Mucosa of rectum (tissue), 2 donors: ENCODE data around the gene PMM2.
"Not testable (repeated sequence)": the region's sequence is repeated elsewhere in the genome, so short reads cannot be mapped to it uniquely, and the experiment has no call there.

ENCODE experiments used
- H3K27ac ChIP-seq, 2 donors: one replicate each; pipeline ENCODE4 v1.7.0; 2013; ENCODE audit warnings: inconsistent platforms in 2 of 2, low read depth in 2 of 2, low read length in 2 of 2
- H3K27me3 ChIP-seq, 2 donors: one replicate each; pipeline ENCODE4 v1.7.0; 2013; ENCODE audit warnings: low read length in 2 of 2; ENCODE audit not compliant: control insufficient read depth in 2 of 2, insufficient read depth in 2 of 2
- H3K36me3 ChIP-seq, 2 donors: one replicate each; pipeline ENCODE4 v1.7.0; 2013; ENCODE audit warnings: low read length in 2 of 2; ENCODE audit not compliant: control insufficient read depth in 2 of 2, insufficient read depth in 2 of 2
- H3K4me1 ChIP-seq, 2 donors: one replicate each; pipeline ENCODE4 v1.7.0; 2013; ENCODE audit warnings: low read length in 2 of 2, mild to moderate bottlenecking in 1 of 2; ENCODE audit not compliant: control insufficient read depth in 2 of 2, insufficient read depth in 2 of 2
- H3K4me3 ChIP-seq, 2 donors: one replicate each; pipeline ENCODE4 v1.7.0; 2013; ENCODE audit warnings: low read length in 2 of 2
- H3K9ac ChIP-seq, 2 donors: one replicate each; pipeline ENCODE4 v1.7.0; 2013; ENCODE audit warnings: low read length in 2 of 2, low read depth in 1 of 2, mild to moderate bottlenecking in 1 of 2
- H3K9me3 ChIP-seq, 2 donors: one replicate each; pipeline ENCODE4 v1.7.0; 2013; ENCODE audit warnings: low read length in 2 of 2; ENCODE audit not compliant: control insufficient read depth in 2 of 2
- donor health status: healthy.
- donor health status: Normal muscosa, but diverticular disease.

PMM2 gene

GRCh38 chr16:8873866-8874195 is 76.2 kb downstream of the PMM2 start:
- not testable (repeated sequence) for H3K4me3 ChIP-seq, H3K4me1 ChIP-seq, H3K9ac ChIP-seq, H3K27me3 ChIP-seq, H3K9me3 ChIP-seq, H3K27ac ChIP-seq, H3K36me3 ChIP-seq

- Histone ChIP-seq H3K9ac (no peak overlapping the region), H3K4me1 (peaks cover 3 to 4% of the 10 kb centered on the region in 2 donors), H3K36me3 (no peaks in the 10 kb centered on the region), H3K4me3 (no peak overlapping the region), H3K27me3 (no peaks in the 10 kb centered on the region), H3K9me3 (no peaks in the 10 kb centered on the region), H3K27ac (no peak overlapping the region)
Measured at GRCh38 chr16:8874388-8874787, 76.7 kb downstream of the PMM2 start.

GRCh38 chr16:8875317-8875716 is 77.7 kb downstream of the PMM2 start:
- H3K9me3 ChIP-seq, H3K9ac ChIP-seq, H3K27me3 ChIP-seq, H3K36me3 ChIP-seq, H3K27ac ChIP-seq, H3K4me3 ChIP-seq, H3K4me1 ChIP-seq: not testable (repeated sequence)

- Histone ChIP-seq H3K27ac (no peak overlapping the region), H3K9me3 (no peaks in the 10 kb centered on the region), H3K9ac (no peak overlapping the region), H3K36me3 (no peaks in the 10 kb centered on the region), H3K4me3 (no peak overlapping the region), H3K27me3 (no peaks in the 10 kb centered on the region), H3K4me1 (no peaks in the 10 kb centered on the region)
Measured at GRCh38 chr16:8877894-8878522, 80.4 kb downstream of the PMM2 start.

- Histone ChIP-seq H3K9ac (no peak overlapping the region), H3K4me3 (no peak overlapping the region), H3K27ac (no peak overlapping the region), H3K4me1 (no peaks in the 10 kb centered on the region), H3K27me3 (no peaks in the 10 kb centered on the region), H3K9me3 (no peaks in the 10 kb centered on the region), H3K36me3 (no peaks in the 10 kb centered on the region)
Measured at GRCh38 chr16:8878523-8878911, 80.9 kb downstream of the PMM2 start.

GRCh38 chr16:8880839-8881510 is 83.3 kb downstream of the PMM2 start:
- Histone ChIP-seq H3K4me3 (no peak overlapping the region), H3K9ac (no peak overlapping the region), H3K27me3 (no peaks in the 10 kb centered on the region), H3K4me1 (peaks cover 19 to 20% of the 10 kb centered on the region in 2 donors), H3K27ac (no peak overlapping the region), H3K9me3 (no peaks in the 10 kb centered on the region), H3K36me3 (no peaks in the 10 kb centered on the region)

GRCh38 chr16:8882041-8882617 is 84.5 kb downstream of the PMM2 start, which contains the start of gene LITAFD:
TSS of gene LITAFD (plus strand) at chr16:8882351. CDS start at chr16:8884356, 2,005 bp downstream.
- Histone ChIP-seq H3K4me1 (peaks cover 22 to 24% of the 10 kb centered on the region in 2 donors), H3K36me3 (no peaks in the 10 kb centered on the region), H3K27ac (no peak within 1 kb of the TSS), H3K4me3 (no peak within 1 kb of the TSS), H3K9ac (no peak within 1 kb of the TSS), H3K27me3 (no peaks in the 10 kb centered on the region), H3K9me3 (no peaks in the 10 kb centered on the region)

- Histone ChIP-seq H3K9ac (no peak overlapping the region), H3K36me3 (no peaks in the 10 kb centered on the region), H3K4me3 (no peak overlapping the region), H3K4me1 (peaks cover 22 to 24% of the 10 kb centered on the region in 2 donors), H3K27me3 (no peaks in the 10 kb centered on the region), H3K9me3 (no peaks in the 10 kb centered on the region), H3K27ac (no peak overlapping the region)
Measured at GRCh38 chr16:8882725-8883377, 85.2 kb downstream of the PMM2 start.

- H3K27ac ChIP-seq: no peak overlapping the region
- no peaks in the 10 kb centered on the region for H3K9me3 ChIP-seq
- H3K4me3 ChIP-seq: no peak overlapping the region
Measured at GRCh38 chr16:8885674-8886592, 88.3 kb downstream of the PMM2 start.

More at GRCh38 chr16:8885674-8886592, 88.3 kb downstream of the PMM2 start:
- Histone ChIP-seq H3K27me3 (no peaks in the 10 kb centered on the region), H3K36me3 (peaks cover 6 to 17% of the 10 kb centered on the region in 2 donors), H3K9ac (no peak overlapping the region), H3K4me1 (peaks cover 22 to 24% of the 10 kb centered on the region in 2 donors)
